ENCODE measurements around the gene SPATA24. TPM values are rescaled to one million over a fixed set of nuclear protein-coding genes. Genes with fewer than 3 reads are reported as not detected.

Gene SPATA24
- total RNA-seq = 1 to 10 TPM; 1.8 to 2.4 TPM
- 1 to 10 TPM; 2.7 TPM for polyA plus RNA-seq

- peak; percentile 94 for DNase-seq (ENCODE audit: low spot score)
- H3K27ac ChIP-seq (ENCODE audit: low read depth in 1 of 2, low read length in 2 of 2) = peak within 1 kb of the TSS; percentile 92 to 95
- peak within 1 kb of the TSS; percentile 40 to 89 (median 74) for H3K4me3 ChIP-seq (ENCODE audit: low read depth in 1 of 3, low read length in 3 of 3)
- peak within 1 kb of the TSS; percentile 45 to 56 for H3K9ac ChIP-seq (ENCODE audit: low read depth in 1 of 2, low read length in 2 of 2)
- H3K36me3 ChIP-seq (ENCODE audit: control insufficient read depth in 4 of 4, insufficient read depth in 3 of 4, low read depth in 1 of 4, low read length in 3 of 4) = no peaks in the 10 kb centered on the region
- H3K27me3 ChIP-seq (ENCODE audit: control insufficient read depth in 4 of 4, insufficient read depth in 4 of 4, low read length in 3 of 4) = no peaks in the 10 kb centered on the region
- 1% methylated on average over 41 of the region's 41 CpGs for WGBS
- H3K4me1 ChIP-seq (ENCODE audit: control insufficient read depth in 4 of 4, insufficient read depth in 4 of 4, low read length in 3 of 4) = peaks cover 0 to 11% (median 8%) of the 10 kb centered on the region in 4 donors
- TF ChIP-seq RXRA (IDR thresholded peaks at IDR 0.05) (peak; percentile 32 to 62), ZBTB33 (IDR thresholded peaks at IDR 0.05) (no peak), FOXA2 (IDR thresholded peaks at IDR 0.05) (no peak), JUND (IDR thresholded peaks at IDR 0.05) (no peak), HNF4G (IDR thresholded peaks at IDR 0.05) (no peak), REST (IDR thresholded peaks at IDR 0.05) (peak; percentile 52), CTCF (IDR thresholded peaks at IDR 0.05; ENCODE audit: low read depth, low read length, missing input control) (no peak), YY1 (IDR thresholded peaks at IDR 0.05) (peak; percentile 98), HNF4A (conservative IDR thresholded peaks at IDR 0.05) (no peak), ATF3 (IDR thresholded peaks at IDR 0.05) (peak; percentile 56), TAF1 (conservative IDR thresholded peaks at IDR 0.05) (no peak), GABPA (IDR thresholded peaks at IDR 0.05 in 1 of 2, conservative IDR thresholded peaks at IDR 0.05 in 1 of 2) (peak in 1 of 2 donors; percentile 64), EGR1 (IDR thresholded peaks at IDR 0.05; ENCODE audit: low read depth in 2 of 2) (peak; percentile 98 to 99), MAX (IDR thresholded peaks at IDR 0.05) (peak; percentile 90), RAD21 (IDR thresholded peaks at IDR 0.05) (no peak), SP1 (IDR thresholded peaks at IDR 0.05) (peak; percentile 75), NR2F2 (IDR thresholded peaks at IDR 0.05) (peak; percentile 57), FOXA1 (IDR thresholded peaks at IDR 0.05) (no peak)
- no peaks in the 10 kb centered on the region for H3K9me3 ChIP-seq (ENCODE audit: control insufficient read depth in 4 of 4, low read length in 3 of 4)
Measured at GRCh38 chr5:139403787-139404483, at the start of gene SPATA24. Gene SPATA24 (minus strand): TSS chr5:139404089. CDS start chr5:139404060, 29 bp downstream.
